AG10803 (cell line): ENCODE results near the gene FMNL3.

ENCODE experiments used
- DNase-seq: peaks from one replicate; pipeline ENCODE4 v3.0.0; 2010; ENCODE audit warnings: low read depth
- H3K4me3 ChIP-seq: 2 replicates; pipeline ENCODE4 v1.5.1; 2011; ENCODE audit warnings: mild to moderate bottlenecking, low read length, control low read depth
- CTCF ChIP-seq: conservative IDR thresholded peaks from 2 replicates; pipeline ENCODE4 v1.5.1; 2011; ENCODE audit warnings: mild to moderate bottlenecking, low read length, control low read depth, inconsistent platforms

FMNL3 gene

GRCh38 chr12:49665384-49665783 lies 41.8 kb downstream of the FMNL3 start:
- no peak overlapping the region for H3K4me3 ChIP-seq
- DNase-seq, result peak; percentile 31
- no peak for TF ChIP-seq CTCF

- H3K4me3 ChIP-seq, result no peak overlapping the region
- DNase-seq, result no peak
- TF ChIP-seq CTCF, result no peak
Measured at GRCh38 chr12:49664591-49665239, 42.5 kb downstream of the FMNL3 start.

DNA sequence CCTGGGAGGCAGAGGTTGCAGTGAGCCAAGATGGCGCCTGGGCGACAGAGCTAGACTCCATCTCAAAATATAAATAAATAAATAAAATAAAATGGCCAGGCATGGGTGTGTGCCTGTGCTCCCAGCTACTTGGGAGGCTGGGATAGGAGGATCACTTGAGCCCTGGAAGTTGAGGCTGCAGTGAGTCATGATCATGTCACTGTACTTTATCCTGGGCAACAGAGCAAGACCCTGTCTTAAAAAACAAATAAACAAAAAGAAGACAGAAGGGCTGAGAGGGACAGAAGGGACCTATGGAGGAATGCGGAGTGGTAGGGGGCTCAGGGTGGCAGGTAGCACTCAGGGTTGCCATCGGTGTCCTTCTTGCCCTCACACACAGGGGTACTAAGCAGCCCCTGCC lies 43.0 kb downstream of the FMNL3 start:
- no peak overlapping the region for H3K4me3 ChIP-seq
- no peak for TF ChIP-seq CTCF
- DNase-seq, result no peak

DNA sequence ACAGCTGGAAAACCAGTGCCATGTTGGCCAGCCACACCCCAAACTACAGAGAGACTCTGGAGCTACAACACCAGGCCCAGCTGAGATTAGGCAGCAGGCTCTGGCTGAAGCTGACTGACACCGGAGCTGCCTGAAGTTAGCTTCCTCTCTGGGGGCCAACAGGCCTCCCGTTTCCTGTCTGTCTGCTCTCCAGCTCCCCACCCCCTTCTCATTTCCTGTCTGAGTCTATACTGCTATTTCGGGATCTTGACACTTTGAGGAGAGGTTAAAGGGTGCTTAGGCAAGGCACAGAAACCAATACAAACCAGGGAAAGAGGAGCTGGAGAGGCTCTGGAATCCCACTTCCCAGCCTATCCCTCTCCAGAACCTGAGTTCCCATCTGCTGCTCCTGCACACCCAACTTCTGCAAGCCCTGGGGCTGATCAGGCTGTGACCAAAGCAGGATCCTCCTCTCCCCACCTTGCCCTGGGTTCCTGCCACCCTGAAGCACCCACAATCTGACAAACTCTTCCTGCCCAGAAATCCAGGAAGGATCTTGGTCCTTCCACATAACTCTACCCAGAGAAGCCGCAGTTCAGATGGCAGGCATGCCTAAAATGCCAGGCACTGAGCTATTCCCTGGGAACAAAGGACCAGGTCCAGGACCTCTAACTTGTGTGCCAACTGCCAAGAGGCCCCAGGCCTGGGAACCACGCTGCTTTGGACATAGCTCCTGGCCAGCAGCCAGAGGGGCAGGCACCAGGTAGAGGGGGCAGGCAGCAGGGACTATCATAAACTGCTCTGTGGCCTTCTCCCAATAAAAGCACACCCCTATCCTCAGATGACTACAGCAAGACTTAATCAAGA lies 44.0 kb downstream of the FMNL3 start:
- TF ChIP-seq CTCF, result no peak
- H3K4me3 ChIP-seq, result no peak overlapping the region
- peak; percentile 84 for DNase-seq

DNA sequence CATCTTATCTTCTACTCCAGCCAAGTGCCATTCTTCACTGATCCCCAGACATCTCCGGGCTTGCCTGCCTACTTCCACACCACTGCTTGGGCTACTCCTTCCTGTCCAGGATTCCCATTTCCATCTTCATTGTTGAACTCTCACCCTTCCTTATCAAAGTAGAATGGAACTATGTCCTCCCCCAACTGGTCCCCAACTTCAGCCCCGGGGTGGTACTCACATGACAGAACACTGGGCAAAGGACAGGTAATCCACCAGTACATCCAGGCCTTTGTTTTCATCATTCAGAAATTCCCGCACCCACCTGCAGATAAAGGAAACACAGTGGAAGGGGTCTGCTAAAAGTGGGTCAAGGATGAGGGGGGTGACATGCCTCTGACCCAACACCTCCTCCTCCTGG lies 45.5 kb downstream of the FMNL3 start:
- TF ChIP-seq CTCF, result no peak
- no peak for DNase-seq
- H3K4me3 ChIP-seq, result no peak overlapping the region

DNA sequence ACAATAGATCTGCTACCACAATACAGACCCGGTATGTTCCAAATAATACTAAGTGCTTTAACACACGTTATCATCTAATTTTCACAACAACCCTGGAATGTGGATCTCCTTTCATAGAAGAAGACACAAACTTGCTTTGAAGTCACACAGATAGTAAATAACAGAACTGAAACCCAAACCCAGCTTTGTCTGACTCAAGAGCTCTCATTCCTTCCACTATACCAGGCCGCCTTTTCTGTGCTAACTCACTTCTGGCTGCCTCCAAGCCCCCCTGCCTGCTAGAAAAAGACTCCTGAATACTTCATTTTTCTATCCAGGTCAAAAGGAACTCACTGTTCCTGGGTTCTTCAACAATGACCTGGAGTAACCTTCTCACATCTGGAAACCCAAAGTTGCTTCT lies 46.0 kb downstream of the FMNL3 start:
- no peak for DNase-seq
- H3K4me3 ChIP-seq, result no peak overlapping the region
- no peak for TF ChIP-seq CTCF

DNA sequence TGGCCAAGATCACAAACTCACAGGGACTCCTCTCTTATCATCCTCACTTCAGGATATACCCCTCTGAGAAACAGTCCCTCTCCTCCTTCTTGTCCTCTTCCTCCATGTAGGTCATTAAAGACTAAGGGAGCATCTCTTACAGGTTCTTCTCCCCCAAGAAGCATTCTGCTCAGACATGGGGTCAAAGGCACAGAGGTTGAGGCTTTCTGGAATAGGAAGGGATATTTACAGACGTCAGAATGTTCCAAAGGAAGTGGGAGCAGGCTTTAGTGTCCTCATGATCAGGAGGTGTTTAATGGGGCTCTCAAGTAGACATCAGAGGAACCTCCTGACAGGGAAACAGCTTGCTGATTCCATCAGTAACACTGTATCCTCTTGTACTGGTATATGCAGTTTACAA lies 47.5 kb downstream of the FMNL3 start:
- no peak overlapping the region for H3K4me3 ChIP-seq
- no peak for TF ChIP-seq CTCF
- no peak for DNase-seq
